HG03064 (cell line): ENCODE results near the gene DLX4.

Experiments
- ATAC-seq: cut with Tn5 transposase; IDR thresholded peaks from one replicate; pipeline ENCODE4 v1.9.1; 2021; ENCODE audit warnings: low read depth; ENCODE audit not compliant: unreplicated experiment

DLX4 gene

DNA sequence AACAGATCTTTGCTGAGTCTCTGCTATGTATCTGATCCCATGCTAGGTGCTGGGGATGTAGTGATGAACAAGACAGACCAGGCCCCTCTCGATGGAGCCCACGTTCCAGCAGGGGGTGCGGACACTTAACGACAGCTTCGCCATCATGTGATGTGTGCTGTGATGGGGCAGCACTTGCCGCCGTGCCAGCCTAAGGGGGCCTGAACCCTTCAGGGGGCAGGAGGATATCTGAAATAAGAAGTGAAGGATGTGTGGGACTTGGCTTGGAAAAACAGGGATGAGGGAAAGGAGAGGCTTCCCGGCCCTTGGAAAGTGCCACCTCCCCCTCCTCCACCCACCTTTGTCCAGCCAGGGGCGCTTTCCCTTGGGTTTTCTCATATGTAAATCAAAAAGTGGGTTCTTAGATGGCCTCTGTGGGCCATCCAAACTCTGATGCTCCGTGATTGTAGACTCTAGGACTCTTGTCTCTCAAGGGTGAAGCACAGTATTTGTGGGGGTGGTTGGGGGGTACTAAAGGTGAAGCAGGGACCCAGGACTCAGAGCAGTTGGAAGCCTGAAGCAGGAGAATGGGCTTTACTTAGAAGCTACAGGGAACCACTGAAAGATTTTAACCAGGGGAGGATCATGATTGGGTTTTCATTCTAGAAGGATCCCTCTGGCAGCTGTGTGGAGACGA is 30.0 kb downstream of the DLX4 start:
- no peak for ATAC-seq

DNA sequence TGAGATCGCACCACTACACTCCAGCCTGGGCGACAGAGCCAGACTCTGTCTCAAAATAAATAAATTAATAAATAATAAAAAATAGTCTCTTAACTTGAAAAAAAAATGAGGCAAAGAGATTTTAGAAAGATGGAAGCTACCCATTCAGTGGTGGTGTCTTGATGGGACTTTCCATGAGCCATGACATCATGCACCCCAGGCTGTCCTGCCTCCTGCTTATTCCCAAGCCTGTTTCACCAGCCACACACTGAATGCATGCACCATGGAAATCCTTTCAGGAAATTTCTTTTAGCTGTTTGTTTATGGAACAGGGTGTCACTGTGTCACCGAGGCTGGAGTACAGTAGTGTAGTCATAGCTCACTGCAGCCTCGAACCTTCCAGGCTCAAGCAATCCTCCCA is 34.9 kb downstream of the DLX4 start:
- ATAC-seq: no peak

DNA sequence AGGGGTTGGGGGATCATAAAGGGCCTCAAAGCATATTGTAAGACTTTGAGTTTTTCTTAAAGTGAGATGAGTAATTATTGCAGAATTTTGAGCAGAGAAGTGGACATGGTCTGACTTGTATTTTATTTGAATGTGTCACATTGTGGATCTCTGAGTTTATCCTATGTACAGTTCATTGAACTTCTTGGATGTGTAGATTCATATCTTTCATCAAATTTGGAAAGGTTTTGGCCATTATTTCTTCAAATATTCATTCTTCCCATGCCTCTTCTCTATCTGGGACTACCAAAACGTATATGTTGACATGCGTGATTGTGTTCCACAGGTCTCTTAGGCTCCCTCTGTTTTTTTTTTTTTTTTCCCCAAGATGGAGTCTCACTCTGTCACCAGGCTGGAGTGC is 40.3 kb downstream of the DLX4 start:
- ATAC-seq: no peak

DNA sequence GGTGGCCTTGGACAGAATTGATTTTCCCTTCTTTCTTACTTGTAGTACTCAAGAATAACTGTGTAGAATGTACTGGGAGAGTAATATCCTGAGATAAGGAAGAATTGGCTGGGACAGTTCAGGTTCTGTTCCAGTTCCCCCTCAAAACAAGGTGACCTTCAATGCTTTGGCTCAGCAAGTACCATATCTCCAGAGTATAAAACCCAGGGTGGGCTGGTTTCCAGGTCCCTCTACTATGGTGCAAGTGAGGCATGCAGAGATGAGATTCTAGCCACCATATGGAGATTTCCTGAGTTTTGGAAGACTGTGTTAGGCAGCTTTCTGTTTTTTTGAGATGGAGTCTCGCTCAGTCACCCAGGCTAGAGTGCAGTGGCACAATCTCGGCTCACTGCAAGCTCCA is 44.1 kb downstream of the DLX4 start:
- no peak for ATAC-seq

DNA sequence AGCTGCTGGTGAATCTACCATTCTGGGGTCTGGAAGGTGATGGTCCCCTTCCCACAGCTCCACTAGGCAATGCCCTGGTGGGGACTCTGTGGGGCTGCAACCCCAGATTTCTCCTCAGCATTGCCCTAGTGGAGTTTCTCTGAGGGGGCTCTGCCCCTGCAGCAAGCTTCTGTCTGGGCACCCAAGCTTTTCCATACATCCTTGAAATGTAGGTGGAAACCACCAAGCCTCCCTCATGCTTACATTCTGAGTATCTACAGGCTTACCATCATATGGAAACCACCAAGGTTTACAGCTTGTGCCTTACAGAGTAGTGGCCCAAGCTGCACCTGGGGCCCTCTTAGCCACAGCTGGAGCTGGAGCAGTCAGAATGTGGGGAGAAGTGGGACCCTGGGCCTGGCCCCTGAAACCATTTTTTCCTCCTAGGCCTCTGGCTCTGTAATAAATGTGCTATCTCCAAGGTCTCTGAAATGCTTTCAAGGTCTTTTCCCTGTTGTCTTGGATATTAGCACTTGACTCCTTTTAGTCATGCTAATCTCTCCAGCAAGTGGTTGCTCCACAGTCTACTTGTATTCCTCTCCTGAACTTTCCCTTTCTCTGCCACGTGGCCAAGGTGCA is 45.6 kb downstream of the DLX4 start:
- no peak for ATAC-seq

DNA sequence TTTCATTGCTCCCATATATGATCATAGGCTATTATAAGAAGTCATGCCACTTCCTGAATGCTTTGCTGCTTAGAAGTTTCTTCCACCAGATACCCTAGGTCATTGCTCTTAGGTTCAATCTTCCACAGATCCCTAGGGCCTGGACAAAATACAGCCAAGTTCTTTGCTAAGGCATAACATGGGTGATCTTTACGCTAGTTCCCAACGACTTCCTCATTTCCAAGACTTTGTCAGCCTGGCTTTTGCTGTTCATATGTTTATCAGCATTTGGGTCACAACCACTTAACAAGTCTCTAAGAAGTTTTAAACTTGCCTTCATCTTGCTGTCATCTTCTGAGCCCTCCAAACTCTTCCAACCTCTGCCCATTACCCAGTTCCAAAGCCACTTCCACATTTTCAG is 46.2 kb downstream of the DLX4 start:
- no peak for ATAC-seq

DNA sequence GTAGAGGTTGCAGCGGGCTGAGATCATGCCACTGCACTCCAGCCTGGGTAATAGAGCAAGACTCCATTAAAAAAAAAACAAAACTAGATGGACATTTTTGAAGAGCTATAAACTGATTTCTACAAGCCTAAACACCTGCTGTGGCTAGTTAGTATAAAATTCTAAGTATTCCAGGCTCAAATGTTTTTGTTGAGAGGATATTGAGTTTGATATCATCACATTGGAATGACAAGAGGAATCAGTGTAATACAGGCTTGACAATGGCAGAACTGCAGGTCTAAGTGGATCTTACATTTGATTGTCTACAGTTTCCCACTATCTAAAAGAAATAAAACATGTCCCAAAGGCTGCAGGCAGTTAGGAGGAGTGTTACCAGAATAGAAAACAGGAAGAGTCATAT is 49.9 kb downstream of the DLX4 start:
- no peak for ATAC-seq

DNA sequence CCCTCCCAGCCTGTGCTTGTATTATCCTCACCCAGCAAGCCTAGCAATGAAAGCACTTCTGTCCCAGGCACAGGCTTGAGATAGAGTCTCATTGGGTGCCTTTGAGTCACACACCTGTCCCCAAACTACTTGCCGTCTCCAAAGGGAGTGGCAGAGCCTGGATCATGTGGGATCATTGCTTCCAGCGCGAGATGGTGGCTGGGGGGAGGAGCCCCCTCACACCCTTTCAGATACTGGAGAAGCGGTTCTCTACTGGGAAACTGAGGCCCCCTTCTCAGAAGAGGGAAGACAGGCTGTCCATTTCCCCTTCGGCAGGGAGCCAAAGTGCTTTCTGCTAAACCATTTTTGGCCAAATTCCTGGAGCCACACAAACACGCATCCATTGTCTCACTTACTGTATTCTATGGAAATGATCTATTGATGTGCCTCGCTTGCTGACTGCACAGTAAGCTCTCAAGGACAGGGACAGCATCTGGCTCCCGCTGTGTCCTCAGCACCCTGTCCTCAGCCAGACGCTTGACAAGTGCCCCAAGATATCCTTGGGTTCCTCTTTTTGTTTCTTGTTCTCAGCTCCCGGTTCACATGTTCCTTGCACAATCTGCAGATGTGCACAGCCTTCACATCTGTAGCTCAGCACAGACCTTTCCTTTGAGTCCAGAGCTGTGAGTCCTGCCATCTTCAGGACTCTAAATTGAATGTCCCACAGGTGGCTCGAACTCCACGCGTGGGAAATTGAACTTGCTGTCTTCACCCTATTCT is 52.0 kb downstream of the DLX4 start:
- ATAC-seq: no peak

DNA sequence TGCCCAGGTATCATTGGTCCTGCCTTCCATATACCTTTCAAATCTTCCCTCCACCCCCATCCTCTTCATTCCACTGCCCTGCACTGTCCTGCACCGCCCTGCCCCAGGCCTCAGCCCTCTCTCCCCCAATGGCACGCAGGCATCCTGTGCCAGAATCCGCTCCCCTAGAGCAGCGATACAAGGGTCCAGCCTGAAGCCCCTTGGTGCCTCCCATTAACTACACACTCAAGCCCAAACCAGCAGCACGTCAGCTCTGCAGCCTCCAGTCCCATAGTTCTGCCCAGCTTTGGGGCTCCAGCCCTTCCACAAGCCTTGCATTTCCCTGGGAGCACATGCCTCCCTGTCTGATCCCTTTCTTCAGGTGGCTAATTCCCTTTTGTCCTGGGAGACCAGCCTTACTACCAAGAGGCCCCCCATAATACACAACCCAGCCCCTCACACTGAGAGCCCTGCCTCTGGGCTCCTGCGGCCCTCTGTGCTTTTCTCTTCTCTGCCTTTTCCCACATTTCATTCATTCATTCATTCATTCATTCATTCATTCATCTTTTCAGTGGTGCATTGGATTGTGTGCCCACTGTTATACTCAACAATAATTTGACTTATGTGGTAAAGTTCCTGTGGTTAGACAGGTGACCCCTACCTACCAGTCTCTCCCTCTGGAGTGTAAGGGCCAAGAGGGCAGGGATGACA is 52.8 kb downstream of the DLX4 start:
- ATAC-seq: no peak

DNA sequence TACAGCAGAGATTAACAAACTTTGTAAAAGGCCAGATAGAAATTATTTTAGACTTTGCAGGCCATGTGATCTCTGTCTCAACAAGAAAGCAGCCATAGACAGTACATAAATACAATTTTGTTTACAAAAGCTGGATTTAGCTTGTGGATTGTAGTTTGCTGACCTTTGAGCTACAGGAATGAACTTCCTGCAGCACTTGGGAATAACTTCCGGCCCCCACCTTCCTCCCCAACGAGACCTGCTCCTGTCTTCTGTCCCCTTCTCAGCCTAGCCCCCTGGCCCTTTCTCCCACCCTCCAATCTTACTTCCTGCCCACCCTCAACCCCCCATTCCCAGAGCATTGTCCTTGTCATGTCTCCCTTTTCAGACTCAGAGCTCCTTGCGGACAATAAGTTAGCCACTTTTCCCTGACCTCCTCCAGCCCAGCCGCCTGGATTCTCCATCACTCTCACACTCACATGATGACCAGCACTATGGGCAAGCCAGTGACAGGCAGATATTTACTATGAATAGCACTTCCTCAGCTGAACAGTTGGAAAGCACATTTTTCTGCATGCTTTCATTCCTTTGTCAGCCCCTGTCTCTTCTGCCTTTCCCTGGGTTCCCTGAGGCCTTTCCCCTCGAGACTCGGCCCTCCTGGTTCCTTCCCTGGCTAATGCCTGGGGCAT is 53.6 kb downstream of the DLX4 start:
- ATAC-seq: no peak

DNA sequence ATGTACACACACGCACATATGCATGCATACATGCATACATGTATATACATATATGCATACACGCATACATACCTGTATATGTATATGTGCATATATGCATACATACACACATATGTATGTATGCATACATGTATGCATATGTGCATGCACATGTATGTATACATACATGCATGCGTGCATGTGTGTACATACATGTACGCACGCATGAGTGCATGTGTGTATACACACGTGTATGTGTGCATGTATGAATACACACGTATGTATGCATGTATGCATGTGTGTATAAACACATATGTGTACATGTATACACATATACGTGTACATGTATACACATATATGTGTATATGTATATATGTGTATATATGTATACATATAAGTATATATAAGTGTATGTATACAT is 54.5 kb downstream of the DLX4 start:
- no peak for ATAC-seq
